HG02623 (cell line): Measurements from ENCODE around the gene CCL21.

Source experiments
- ATAC-seq: cut with Tn5 transposase; IDR thresholded peaks from one replicate; pipeline ENCODE4 v1.9.1; 2021; ENCODE audit warnings: moderate library complexity; ENCODE audit not compliant: unreplicated experiment

CCL21 gene

GRCh38 chr9:34675048-34675714 lies 34.8 kb downstream of the CCL21 start:
- no peak for ATAC-seq

- ATAC-seq, result no peak
Measured at GRCh38 chr9:34674440-34674839, 35.5 kb downstream of the CCL21 start.

GRCh38 chr9:34671307-34671706 lies 38.6 kb downstream of the CCL21 start:
- ATAC-seq, result no peak

DNA sequence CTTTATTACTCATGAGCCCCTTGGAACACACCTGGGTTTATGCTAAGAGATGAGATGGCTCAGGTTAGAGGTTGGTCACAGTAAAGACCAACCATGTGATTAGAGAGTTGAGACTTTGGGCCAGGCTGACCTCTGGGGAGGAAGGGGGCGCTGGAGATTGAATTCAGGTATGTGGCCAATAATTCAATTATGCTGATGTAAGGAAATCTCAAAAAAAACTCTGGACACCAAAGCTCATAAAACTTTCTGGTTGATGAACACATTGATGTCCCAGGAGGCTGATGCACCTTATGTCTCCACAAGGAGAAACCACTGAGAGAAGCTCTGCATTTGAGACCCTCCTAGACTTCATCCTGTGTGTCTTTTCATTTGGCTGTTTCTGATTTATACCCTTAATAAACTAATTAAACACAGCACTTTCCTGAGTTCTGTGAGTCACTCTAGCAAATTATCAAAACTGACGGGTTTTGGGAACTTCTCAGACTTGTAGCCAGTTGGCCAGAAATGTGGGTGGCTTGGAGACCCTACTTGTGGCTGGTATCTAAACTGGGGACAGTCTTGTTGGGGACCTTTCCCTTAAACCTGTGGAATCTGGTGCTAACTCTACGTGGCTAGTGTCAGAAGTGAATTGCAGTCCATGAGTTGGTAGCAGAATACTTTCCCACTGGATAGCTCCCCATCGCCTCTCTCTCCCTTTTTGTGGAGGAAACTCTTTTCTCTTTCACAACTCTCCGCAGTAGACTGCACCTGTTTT lies 40.0 kb downstream of the CCL21 start:
- ATAC-seq, result no peak

GRCh38 chr9:34665381-34666250 lies 44.3 kb downstream of the CCL21 start:
- ATAC-seq, result peak; percentile 67

DNA sequence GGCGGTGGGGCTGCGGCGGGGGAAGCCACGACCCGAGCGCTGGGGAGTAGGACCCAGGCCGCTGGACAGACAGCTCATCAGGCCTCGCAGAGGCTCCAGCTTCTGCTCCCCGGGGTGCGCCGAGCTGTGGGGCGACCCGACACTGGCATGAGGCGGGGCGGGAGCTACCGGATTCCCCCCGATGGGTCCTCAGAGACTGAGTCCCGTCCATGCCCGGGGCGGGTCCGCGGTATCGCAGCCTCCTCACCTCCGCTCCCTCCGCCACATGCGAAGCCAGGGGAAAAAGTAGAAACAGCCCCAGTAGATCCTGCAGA lies 44.9 kb downstream of the CCL21 start:
- ATAC-seq, result peak; percentile 26

DNA sequence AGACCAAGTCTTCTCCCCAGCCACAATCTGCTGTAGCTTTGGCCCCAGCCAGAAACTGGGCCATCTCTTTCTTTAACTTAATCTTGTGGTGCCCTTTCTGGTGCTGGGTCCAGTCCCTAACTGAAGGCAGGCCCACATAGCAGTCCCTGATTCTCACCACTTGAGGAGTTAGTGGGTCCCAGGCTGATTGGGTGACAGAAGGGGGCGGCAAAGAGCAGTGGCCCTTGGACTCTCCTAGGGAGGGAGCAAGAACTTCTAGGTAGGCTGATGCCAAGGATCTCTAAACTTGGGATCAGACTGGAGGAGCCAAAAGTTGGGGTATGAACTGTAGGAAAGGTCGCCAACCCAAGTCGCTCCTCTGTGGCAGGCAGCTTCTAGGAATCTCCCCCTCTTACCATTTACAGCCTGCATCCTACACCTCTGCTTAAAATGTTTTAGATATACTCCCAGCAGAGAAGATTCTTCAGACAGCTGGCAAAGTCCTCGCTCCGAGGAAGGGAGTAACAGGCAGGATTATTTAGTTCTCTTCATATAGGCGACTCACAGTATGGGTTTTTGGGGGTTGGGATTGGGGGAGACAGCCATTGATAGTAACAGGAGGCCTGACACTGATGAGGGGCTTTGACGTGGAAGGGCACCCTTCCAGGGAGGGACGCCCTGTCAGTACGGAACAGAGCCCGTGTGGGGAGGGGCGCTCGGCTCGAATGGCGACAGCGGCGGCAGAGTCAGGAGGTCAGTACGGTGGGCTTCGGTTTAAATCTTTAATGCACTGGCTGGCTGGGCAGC lies 45.5 kb downstream of the CCL21 start:
- ATAC-seq, result peak; percentile 37

GRCh38 chr9:34663303-34663605 lies 46.7 kb downstream of the CCL21 start:
- ATAC-seq, result no peak

DNA sequence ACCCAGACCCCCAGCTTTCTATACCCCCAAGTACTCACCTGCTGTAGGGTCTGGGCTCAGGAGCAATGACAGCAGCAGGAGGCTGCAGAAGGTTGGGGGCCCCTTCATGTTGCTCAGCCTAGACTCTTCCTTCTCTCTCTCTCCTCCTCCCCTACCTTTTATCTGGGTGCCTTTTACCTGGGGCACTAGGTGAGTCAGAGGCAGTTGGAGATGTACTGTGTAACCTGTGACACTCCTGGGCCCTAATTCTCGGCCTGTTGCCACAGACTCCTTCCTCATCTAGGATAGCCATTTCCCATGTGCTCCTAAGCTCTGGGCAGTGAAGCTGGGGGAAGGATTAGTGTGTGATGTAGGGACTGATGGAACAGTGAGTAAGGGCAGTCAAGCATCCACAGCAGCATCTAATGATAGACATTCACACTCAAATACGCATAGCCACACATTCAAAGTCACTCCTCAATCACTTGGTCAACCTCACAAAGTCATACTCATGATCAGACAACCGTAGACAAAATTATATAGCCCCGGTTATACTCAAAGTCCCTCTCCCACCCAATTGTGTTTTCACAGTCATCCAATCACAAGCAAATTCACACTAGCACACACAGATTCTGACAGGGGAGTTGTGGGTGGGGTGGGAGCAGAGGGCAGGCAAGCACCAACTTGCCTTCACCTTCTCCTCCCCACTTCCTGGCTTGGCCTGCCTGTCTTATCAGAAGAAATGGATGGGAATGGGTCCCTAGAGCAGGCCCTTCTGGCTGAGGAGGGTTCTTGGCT lies 47.2 kb downstream of the CCL21 start, which contains the start of gene CCL27:
Gene CCL27 (minus strand): TSS at position 132 of the 777 bp plus-strand sequence. CDS start 24 bp downstream, at position 108.
- ATAC-seq, result no peak

DNA sequence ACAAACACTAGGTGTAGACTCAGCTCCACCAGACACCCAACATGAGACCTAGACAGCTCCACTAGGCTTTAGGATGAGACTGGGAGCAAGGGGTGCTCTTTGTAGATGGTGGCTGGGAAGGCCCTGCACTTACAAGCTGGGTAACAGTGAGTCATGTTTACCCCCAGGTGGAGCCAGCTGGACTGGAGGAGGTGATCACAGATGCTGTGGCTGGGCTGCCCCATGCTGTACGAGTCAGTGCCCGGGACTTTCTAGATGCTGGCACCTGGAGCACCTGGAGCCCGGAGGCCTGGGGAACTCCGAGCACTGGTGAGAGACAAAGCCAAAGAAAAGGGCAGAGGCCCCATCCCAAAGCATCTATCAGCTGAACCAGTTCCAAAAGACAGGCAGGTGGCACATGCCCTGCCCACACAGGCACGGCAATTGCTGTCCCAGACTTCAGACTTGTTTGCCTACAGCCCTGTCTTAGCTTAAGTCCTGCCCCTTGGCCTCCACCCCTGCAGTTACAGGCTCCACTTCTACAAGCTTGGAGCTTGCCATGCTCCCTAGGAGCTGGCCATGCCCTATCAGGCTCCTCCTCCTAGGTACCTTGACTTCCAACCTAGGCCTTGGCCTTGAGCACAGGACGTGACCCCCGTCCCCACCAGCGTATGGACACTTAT lies 50.2 kb downstream of the CCL21 start:
- no peak for ATAC-seq
